Liver (tissue), 3 donors: Measurements from ENCODE around the gene NSMF.

Experiments
- GABPA ChIP-seq, 2 donors: IDR thresholded peaks in 1 of 2; conservative IDR thresholded peaks in 1 of 2; 2 replicates each; pipeline ENCODE4 v1.6.1; 2016; ENCODE audit warnings: antibody characterized with exemption in 2 of 2, mild to moderate bottlenecking in 1 of 2, moderate library complexity in 1 of 2
- HNF4A ChIP-seq, 2 donors: conservative IDR thresholded peaks; 2 replicates each; pipeline ENCODE4 v1.6.1; 2016; ENCODE audit warnings: antibody characterized with exemption in 2 of 2, mild to moderate bottlenecking in 2 of 2
- JUND ChIP-seq, 2 donors: IDR thresholded peaks; 2 replicates each; pipeline ENCODE4 v1.6.1; 2016; ENCODE audit warnings: antibody characterized with exemption in 2 of 2
- RXRA ChIP-seq, 2 donors: IDR thresholded peaks; 2 replicates each; pipeline ENCODE4 v1.6.1; 2017 to 2018; ENCODE audit warnings: antibody characterized with exemption in 2 of 2, mild to moderate bottlenecking in 1 of 2
- SP1 ChIP-seq: IDR thresholded peaks from 2 replicates; pipeline ENCODE4 v1.6.1; 2018; ENCODE audit warnings: antibody characterized with exemption, mild to moderate bottlenecking
- TAF1 ChIP-seq: conservative IDR thresholded peaks from 2 replicates; pipeline ENCODE4 v1.6.1; 2016; ENCODE audit warnings: antibody characterized with exemption, mild to moderate bottlenecking
- YY1 ChIP-seq: IDR thresholded peaks from 2 replicates; pipeline ENCODE4 v1.6.1; 2016; ENCODE audit warnings: antibody characterized with exemption, mild to moderate bottlenecking
- TF ChIP-seq, protein P1 (sequence below): fragments of 150-350 bp; IDR thresholded peaks from 2 replicates; pipeline ENCODE4 v1.5.1; 2017; ENCODE audit warnings: improper control_type of control experiment, low read depth, low read length; ENCODE audit not compliant: missing input control
- TF ChIP-seq, protein P2 (sequence below): IDR thresholded peaks from 2 replicates; pipeline ENCODE4 v1.6.1; 2016; ENCODE audit warnings: antibody characterized with exemption
- TF ChIP-seq, protein P3 (sequence below): IDR thresholded peaks from 2 replicates; pipeline ENCODE4 v1.6.1; 2016; ENCODE audit warnings: antibody characterized with exemption
- TF ChIP-seq, protein P4 (sequence below): IDR thresholded peaks from 2 replicates; pipeline ENCODE4 v1.6.1; 2016; ENCODE audit warnings: antibody characterized with exemption, mild to moderate bottlenecking
- TF ChIP-seq, protein P5 (sequence below): IDR thresholded peaks from 2 replicates; pipeline ENCODE4 v1.6.1; 2016; ENCODE audit warnings: antibody characterized with exemption
- donor health status: healthy.
- donor health status: healthy.

DNA sequence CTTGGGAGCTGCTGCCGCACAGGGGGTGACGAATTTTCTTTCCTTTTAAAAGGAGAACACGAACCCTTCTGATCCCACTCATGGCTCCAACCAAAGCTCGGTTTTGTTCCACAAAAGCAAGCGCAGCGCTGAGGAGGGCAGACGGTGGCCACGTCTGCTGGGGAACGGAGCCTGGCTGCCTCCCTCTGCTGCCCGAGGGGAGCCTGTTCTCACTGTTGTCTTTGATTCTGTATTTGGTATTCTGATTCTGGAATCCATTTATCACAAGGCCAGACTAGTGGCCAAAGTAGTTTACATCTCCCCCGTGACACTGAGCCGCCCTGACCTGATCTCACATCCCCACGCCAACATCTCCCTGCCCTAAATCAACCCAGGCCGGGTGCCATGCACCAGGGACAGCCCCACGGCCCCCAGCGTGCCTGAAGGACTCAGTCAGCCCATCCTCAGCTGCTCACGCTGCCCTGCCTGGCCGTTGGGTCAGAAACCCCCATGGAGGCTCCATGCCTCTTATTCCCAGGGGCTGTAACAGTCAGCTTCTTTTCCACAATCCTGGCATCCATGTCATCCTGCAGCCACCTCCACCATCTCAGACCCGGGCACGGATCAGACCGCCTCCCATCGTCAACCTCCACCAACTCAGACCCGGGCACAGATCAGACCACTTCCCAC lies 6.7 kb upstream of the NSMF start:
- TF ChIP-seq, protein P1, sequence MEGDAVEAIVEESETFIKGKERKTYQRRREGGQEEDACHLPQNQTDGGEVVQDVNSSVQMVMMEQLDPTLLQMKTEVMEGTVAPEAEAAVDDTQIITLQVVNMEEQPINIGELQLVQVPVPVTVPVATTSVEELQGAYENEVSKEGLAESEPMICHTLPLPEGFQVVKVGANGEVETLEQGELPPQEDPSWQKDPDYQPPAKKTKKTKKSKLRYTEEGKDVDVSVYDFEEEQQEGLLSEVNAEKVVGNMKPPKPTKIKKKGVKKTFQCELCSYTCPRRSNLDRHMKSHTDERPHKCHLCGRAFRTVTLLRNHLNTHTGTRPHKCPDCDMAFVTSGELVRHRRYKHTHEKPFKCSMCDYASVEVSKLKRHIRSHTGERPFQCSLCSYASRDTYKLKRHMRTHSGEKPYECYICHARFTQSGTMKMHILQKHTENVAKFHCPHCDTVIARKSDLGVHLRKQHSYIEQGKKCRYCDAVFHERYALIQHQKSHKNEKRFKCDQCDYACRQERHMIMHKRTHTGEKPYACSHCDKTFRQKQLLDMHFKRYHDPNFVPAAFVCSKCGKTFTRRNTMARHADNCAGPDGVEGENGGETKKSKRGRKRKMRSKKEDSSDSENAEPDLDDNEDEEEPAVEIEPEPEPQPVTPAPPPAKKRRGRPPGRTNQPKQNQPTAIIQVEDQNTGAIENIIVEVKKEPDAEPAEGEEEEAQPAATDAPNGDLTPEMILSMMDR = no peak
- TF ChIP-seq TAF1 (no peak), JUND (IDR thresholded peaks at IDR 0.05) (no peak), HNF4A (conservative IDR thresholded peaks at IDR 0.05) (no peak), GABPA (IDR thresholded peaks at IDR 0.05 in 1 of 2, conservative IDR thresholded peaks at IDR 0.05 in 1 of 2) (no peak), YY1 (no peak), RXRA (IDR thresholded peaks at IDR 0.05) (no peak), SP1 (no peak)
- TF ChIP-seq, protein P2, sequence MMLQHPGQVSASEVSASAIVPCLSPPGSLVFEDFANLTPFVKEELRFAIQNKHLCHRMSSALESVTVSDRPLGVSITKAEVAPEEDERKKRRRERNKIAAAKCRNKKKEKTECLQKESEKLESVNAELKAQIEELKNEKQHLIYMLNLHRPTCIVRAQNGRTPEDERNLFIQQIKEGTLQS = no peak
- TF ChIP-seq, protein P3, sequence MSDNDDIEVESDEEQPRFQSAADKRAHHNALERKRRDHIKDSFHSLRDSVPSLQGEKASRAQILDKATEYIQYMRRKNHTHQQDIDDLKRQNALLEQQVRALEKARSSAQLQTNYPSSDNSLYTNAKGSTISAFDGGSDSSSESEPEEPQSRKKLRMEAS = no peak
- TF ChIP-seq, protein P4, sequence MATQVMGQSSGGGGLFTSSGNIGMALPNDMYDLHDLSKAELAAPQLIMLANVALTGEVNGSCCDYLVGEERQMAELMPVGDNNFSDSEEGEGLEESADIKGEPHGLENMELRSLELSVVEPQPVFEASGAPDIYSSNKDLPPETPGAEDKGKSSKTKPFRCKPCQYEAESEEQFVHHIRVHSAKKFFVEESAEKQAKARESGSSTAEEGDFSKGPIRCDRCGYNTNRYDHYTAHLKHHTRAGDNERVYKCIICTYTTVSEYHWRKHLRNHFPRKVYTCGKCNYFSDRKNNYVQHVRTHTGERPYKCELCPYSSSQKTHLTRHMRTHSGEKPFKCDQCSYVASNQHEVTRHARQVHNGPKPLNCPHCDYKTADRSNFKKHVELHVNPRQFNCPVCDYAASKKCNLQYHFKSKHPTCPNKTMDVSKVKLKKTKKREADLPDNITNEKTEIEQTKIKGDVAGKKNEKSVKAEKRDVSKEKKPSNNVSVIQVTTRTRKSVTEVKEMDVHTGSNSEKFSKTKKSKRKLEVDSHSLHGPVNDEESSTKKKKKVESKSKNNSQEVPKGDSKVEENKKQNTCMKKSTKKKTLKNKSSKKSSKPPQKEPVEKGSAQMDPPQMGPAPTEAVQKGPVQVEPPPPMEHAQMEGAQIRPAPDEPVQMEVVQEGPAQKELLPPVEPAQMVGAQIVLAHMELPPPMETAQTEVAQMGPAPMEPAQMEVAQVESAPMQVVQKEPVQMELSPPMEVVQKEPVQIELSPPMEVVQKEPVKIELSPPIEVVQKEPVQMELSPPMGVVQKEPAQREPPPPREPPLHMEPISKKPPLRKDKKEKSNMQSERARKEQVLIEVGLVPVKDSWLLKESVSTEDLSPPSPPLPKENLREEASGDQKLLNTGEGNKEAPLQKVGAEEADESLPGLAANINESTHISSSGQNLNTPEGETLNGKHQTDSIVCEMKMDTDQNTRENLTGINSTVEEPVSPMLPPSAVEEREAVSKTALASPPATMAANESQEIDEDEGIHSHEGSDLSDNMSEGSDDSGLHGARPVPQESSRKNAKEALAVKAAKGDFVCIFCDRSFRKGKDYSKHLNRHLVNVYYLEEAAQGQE = no peak
- TF ChIP-seq, protein P5, sequence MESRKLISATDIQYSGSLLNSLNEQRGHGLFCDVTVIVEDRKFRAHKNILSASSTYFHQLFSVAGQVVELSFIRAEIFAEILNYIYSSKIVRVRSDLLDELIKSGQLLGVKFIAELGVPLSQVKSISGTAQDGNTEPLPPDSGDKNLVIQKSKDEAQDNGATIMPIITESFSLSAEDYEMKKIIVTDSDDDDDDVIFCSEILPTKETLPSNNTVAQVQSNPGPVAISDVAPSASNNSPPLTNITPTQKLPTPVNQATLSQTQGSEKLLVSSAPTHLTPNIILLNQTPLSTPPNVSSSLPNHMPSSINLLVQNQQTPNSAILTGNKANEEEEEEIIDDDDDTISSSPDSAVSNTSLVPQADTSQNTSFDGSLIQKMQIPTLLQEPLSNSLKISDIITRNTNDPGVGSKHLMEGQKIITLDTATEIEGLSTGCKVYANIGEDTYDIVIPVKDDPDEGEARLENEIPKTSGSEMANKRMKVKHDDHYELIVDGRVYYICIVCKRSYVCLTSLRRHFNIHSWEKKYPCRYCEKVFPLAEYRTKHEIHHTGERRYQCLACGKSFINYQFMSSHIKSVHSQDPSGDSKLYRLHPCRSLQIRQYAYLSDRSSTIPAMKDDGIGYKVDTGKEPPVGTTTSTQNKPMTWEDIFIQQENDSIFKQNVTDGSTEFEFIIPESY = no peak
